HL-60 (cell line): ENCODE data around the gene SH3YL1.

Experiments used
- CTCF ChIP-seq: IDR thresholded peaks from one replicate; pipeline ENCODE4 v1.5.1; 2011; ENCODE audit warnings: low read length, control low read depth, inconsistent platforms; ENCODE audit not compliant: insufficient read depth
- POLR2AphosphoS5 ChIP-seq: IDR thresholded peaks from 2 replicates; pipeline ENCODE4 v1.6.1; 2012; ENCODE audit warnings: low read depth
- REST ChIP-seq: IDR thresholded peaks from 2 replicates; pipeline ENCODE4 v1.6.1; 2012; ENCODE audit warnings: low read depth; ENCODE audit not compliant: insufficient replicate concordance

- TF ChIP-seq CTCF (no peak), POLR2AphosphoS5 (no peak), REST (no peak)
These were observed 88.6 kb downstream of the SH3YL1 start for GRCh38 chr2:175161-175786.
